Astrocyte of the spinal cord (primary cell): ENCODE measurements around the gene PRAMEF11.

ENCODE experiments used
- DNase-seq: peaks from one replicate; pipeline ENCODE4 v3.0.0; 2011; ENCODE audit warnings: low read depth, low spot score
- H3K4me3 ChIP-seq: 2 replicates; pipeline ENCODE4 v1.5.1; 2011; ENCODE audit warnings: low read depth, mild to moderate bottlenecking, low read length, moderate library complexity
- in situ Hi-C: cut with HindIII; loops from 2 replicates; pipeline ENCODE4 v1.10.0; 2017; ENCODE audit warnings: low sequenced_read_pairs
- TF ChIP-seq, protein P1 (sequence below): IDR thresholded peaks from 2 replicates; pipeline ENCODE4 v1.5.1; 2012; ENCODE audit warnings: low read depth, mild to moderate bottlenecking, low read length, inconsistent platforms

PRAMEF11 gene

DNA sequence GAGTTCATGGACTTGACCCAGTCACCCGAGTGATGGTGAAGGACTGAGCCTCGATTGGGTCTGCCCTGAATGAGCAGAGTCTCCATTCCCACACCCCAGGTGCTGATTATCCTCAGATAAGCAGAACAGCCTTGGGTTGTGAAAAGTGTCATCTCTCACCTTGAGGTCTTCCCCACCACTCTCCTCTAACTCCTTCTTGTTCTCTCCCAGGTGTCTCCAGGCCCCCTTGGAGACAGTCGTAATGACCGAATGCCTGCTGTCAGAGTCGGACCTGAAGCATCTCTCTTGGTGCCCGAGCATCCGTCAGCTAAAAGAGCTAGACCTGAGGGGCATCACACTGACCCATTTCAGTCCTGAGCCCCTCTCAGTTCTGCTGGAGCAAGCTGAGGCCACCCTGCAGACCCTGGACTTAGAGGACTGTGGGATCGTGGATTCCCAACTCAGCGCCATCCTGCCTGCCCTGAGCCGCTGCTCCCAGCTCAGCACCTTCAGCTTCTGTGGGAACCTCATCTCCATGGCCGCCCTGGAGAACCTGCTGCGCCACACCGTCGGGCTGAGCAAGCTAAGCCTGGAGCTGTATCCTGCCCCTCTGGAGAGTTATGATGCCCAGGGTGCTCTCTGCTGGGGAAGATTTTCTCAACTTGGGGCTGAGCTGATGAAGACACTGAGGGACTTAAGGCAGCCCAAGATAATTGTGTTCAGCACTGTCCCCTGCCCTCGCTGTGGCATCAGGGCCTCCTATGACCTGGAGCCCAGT, 54.2 kb downstream of the PRAMEF11 start:
- in situ Hi-C loops = no loop called here
- no peak for DNase-seq
- TF ChIP-seq, protein P1, sequence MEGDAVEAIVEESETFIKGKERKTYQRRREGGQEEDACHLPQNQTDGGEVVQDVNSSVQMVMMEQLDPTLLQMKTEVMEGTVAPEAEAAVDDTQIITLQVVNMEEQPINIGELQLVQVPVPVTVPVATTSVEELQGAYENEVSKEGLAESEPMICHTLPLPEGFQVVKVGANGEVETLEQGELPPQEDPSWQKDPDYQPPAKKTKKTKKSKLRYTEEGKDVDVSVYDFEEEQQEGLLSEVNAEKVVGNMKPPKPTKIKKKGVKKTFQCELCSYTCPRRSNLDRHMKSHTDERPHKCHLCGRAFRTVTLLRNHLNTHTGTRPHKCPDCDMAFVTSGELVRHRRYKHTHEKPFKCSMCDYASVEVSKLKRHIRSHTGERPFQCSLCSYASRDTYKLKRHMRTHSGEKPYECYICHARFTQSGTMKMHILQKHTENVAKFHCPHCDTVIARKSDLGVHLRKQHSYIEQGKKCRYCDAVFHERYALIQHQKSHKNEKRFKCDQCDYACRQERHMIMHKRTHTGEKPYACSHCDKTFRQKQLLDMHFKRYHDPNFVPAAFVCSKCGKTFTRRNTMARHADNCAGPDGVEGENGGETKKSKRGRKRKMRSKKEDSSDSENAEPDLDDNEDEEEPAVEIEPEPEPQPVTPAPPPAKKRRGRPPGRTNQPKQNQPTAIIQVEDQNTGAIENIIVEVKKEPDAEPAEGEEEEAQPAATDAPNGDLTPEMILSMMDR = no peak
- no peak overlapping the region for H3K4me3 ChIP-seq

DNA sequence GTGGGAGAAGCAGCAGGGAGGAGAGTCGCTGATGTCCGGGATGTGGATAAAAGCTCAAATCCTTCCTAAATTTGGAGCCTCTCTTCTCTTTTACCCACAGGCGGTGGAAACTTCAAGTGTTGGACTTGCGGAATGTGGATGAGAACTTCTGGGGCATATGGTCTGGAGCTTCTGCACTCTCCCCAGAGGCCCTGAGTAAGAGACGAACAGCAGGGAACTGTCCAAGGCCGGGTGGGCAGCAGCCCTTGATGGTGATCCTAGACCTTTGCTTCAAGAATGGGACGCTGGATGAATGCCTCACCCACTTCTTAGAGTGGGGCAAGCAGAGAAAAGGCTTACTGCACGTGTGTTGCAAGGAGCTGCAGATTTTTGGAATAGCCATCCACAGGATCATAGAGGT, 55.8 kb downstream of the PRAMEF11 start:
- TF ChIP-seq, protein P1 = no peak
- in situ Hi-C loops = no loop called here
- no peak for DNase-seq

DNA sequence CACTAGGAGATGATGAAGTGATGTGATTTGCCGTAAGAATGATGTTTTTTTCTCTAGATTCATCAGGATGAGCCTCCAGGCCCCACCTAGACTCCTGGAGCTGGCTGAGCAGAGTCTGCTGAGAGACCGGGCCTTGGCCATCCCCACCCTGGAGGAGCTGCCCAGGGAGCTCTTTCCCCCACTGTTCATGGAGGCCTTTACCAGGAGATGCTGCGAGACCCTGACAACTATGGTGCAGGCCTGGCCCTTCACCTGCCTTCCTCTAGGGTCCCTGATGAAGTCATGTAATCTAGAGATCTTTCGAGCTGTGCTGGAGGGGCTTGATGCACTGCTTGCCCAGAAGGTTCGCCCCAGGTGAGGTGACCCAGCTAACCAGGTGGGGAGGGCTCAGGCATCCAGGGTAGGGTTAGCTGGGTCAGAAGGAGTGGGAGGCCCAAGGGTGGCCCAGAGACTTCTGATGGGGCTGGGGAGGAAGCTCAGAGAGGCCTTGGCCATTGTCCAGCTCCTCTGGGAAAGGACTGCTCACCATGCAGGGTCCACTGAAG, 56.3 kb downstream of the PRAMEF11 start:
- in situ Hi-C loops = no loop called here
- H3K4me3 ChIP-seq = no peak overlapping the region
- DNase-seq = no peak
- TF ChIP-seq, protein P1 = no peak

More for the DNA sequence above, 55.8 kb downstream of the PRAMEF11 start:
- no peak overlapping the region for H3K4me3 ChIP-seq
